HG03060 (cell line): Measurements from ENCODE around the gene CHD6.

Experiments
- ATAC-seq: cut with Tn5 transposase; IDR thresholded peaks from one replicate; pipeline ENCODE4 v1.9.1; 2021; ENCODE audit warnings: low read depth, moderate number of reproducible peaks; ENCODE audit not compliant: unreplicated experiment

CHD6 gene

GRCh38 chr20:41509316-41510200, 108.6 kb downstream of the CHD6 start:
- no peak for ATAC-seq

DNA sequence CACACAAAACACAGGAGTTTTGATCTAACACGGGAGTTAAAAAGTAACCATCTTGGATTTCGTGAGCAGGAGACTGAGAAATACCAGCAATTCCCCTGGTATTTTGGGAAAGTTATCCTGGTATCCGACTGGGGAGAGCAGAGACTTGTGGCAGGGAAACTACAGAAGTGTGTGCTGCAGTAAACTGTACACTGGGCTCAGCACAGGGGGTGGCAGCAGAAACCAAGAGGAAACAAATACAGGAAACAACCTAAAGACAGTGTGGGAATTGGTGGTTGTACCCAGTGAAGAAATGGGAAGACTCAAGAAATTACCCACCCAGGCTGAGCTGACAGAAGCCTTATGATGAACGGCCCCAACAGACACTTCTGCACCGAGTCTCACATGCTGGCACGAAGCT, 109.8 kb downstream of the CHD6 start:
- ATAC-seq, result no peak

GRCh38 chr20:41507851-41508250, 110.3 kb downstream of the CHD6 start:
- ATAC-seq, result no peak

DNA sequence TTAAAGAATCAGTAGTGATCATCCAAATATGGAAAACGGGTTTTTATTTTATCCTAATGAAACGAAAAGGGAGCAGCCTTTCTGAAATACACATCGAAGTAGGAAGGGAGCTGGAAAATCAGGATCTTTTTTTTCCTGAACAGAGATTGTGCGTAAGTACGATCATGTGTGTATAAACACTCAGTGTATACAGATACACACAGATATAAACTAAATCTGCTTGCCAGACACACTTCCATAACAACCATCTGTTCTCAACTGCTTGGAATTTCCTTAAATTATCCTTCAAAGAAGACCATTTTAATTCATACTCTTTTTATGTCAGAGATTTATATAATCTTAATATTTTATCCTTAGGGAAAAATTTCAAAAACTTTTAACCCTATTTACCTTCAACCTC, 110.7 kb downstream of the CHD6 start:
- ATAC-seq, result no peak

DNA sequence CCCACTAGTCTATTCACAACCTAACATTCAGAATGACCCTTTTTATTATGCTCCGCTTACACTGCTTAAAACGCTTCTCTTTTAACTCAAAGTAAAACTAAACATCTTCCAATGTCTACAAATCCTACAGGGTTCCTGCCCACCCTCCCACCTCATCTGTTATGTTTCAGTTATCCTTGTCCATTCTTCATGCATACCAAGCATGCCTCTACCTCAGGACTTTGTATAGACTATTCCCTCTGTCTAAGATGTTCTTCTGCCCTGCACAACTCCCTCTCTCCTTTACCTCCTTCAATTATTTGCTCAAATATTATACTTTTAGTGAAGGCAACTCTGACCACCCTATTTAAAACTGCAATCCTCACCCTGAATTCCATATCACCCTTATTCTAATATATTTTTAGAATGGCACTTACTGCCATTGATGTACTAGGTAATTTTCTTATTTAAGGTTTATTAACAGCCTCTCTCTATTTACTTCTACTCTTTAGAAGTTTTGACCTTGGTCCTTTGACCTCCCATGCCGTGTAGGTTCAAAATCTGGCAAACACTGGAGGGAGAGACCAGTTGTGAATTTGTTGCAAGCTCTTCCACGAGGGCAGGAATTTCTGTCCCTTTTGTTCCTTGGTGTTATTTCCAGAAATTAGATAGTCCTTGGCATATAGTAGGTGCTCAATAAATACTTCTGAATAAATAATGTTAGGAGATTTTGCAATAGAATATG, 111.8 kb downstream of the CHD6 start:
- ATAC-seq, result no peak

DNA sequence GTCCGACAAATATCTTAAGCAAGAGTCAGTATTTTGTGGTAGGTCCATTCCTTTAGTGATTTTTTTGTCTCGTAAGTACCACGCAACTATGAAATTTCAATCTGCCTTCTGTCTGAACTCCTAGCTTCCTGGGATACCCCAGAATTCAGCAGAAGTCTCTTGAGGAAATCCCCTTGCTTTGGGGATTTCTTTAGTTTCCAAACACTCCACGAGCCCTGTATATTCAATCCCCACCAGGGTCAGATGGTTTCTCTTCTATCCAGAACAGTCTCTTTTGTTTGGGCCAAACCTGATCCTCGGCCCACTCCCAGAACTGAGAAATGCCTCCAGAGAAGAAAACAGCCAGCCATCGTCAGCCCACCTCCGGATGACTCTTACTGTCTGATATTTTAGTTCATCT, 113.0 kb downstream of the CHD6 start:
- no peak for ATAC-seq

DNA sequence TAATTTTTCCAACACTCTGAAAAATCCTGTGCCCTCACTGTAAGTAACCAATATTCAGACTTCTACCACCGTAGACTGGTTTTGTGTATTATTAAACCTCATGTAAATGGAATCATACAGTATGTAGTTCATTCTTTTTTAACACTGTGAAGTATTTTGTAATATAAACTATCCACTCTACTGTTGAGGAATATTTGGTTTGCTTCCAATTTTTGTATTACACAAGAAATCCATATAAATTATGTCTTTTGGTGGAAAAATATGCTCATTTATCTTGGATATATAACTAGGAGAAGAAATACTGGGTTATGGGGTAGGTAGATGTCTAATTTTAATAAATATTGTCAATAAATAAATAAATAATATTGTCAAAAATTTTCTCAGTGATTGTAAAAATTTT, 116.8 kb downstream of the CHD6 start:
- ATAC-seq, result no peak

GRCh38 chr20:41499961-41500725, 118.0 kb downstream of the CHD6 start:
- no peak for ATAC-seq

DNA sequence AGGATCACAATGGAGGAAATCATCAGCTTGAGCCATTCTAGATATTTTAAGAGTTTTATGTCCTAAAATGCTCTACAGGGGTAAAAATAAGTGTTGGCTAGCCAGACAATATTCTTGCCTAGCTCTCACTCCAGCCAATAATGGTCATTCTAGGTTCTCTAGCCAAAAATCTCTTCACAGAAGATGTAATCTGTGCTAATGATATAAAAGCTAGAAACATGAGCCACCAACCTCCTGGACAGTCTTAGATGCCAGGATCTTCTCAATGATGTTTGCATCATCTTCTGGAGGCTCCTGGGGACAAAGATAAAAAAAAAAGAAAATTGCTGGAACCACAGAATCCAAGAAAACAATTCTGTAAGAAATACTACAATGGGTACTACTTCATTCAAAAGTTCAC, 119.1 kb downstream of the CHD6 start:
- no peak for ATAC-seq

DNA sequence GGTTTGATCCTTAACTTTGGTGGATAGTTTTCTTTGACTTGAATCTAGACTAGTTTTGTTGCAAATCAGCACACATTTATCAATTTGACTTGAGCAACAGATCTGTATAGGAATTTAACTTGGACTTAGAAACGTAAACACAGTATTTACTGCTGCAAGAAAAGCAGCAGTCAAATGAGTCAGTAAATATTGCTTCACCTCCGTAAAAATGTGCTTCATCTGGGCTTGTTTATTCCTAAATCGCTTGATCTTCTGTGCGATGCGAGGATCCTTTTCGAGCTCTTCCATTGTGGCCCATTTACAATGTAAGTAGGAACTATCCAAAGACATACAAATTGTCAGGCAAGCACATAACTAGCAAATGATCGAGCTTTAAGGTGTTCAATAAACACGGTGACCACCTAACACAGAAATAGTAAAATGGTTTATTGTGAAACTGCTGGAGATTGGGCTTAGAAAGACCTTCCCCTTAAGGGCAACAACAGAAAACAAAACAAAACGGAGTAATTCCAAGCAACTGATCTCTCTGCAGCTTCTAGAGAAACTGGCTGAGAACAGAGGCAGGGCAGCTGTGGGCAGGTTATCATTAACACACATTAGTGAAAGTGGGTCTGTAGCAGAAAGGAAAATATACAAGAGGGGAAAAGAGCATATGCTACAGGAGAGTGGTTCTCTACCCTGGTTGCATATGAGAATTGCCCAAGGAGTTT, 120.8 kb downstream of the CHD6 start:
- ATAC-seq, result no peak

DNA sequence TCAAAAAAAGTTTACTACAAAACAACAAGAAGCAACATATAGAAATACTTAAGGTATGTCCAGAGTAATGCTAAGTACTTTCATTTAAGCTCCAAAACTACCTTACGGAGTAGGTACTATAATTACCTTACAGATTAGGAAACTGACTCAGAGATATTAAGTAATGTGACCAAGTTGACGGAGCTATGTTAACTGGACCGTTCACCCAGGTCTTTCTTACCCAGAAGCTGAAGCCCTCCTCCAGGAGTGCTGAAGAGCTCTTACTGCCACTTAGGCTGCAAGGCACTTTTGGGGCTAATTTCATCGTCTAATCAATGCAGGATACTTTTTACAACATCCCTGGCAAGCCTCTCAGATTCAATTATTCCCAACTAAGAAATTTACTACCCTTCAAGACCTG, 123.7 kb downstream of the CHD6 start:
- no peak for ATAC-seq

DNA sequence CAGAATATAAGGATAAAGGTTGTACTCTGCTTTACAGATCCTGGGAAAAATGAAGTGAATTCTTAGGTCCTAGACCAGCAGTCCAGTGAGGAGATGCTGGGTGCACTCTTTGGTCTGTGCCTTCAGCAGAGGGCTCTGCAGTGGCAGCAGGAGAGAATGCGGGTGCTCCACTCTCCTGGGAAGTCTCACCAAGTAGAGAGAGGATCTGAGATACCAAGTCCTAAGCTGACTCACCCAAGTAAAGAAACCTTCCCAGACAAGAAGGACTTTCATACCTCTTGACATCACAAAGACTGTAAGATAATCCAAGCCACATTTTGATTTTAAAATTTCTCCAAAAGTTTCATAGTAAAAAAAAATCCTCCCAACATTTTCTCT, 134.6 kb downstream of the CHD6 start:
- ATAC-seq, result no peak

DNA sequence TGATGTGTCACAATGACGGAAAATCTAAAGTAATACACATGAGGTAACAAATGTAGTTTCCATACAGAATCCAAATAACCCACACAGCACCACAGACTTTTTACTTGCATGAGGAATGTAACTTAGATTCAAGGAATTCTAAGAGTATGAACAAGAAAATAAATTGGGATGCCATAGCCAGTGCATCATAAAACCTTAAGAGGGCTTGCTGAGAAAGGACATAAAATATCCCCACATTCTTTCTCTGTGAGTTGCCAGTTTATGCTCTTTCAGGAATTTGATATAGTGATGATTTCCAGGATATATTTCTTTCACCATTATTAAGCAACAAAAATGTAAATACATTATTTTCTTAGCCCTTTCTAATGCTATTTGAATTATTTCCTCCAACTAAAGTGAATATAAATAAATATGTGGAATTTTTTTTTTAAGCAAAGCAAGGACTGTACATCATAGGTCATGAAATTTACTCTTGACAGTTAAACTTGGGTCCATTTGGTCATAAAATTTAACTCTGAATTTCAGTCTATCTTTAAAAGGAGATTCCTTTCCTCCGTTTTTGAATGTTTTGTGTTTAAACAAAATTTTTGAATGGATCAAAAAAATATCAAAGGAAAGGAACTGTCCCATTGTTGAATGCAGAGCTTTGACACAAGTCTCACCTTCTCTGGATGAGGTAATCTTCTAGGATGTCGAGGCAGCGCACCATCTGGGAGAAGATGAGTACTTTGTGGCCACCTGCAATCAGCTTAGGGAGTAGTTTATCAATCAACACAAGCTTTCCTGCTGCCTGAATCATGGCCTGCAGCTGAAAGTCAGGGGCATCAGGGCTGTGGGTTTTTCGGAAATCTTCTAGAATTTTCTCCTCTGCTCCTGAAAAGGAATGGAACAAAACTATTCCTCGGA, 135.3 kb downstream of the CHD6 start:
- no peak for ATAC-seq

- ATAC-seq, result no peak
These were observed 138.0 kb downstream of the CHD6 start for GRCh38 chr20:41480054-41480770.

DNA sequence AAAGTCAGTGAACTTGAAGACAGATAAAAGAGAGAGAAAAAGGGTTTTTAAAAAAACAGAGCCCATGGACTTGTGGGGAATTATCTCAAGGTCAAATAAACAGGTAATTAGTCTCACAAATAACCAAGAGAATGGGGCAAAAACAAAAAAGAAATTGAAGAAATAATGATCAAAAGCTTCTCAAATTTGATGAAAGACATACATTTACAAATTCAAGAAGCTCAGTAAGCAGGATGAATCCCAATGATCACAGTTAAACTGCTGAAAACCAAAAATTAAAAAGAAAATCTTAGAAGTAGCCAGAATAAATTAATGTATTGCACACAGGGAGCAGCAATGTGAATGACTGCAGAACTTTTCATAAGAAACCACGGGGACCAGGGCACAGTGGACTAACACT, 139.1 kb downstream of the CHD6 start:
- ATAC-seq, result no peak

GRCh38 chr20:41478026-41478425, 140.2 kb downstream of the CHD6 start:
- ATAC-seq, result no peak

DNA sequence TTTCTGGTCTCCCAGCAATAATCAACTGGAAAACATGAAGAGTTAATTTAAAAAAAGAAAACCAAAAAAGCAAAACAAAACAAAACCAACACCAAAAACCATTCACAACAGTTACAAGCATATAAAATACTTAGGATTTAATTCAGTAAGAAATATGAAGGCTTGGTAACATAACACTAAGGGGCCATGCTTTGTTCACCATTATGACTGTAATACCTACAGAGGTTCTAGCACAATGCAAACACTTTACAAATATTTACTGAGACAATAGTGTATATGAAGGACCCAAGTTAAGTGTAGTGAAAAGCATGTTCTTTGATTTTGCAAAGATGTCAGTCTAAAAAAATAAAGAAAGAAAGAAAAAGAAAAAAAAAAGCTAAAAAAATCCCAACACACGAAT, 141.7 kb downstream of the CHD6 start:
- ATAC-seq, result no peak

DNA sequence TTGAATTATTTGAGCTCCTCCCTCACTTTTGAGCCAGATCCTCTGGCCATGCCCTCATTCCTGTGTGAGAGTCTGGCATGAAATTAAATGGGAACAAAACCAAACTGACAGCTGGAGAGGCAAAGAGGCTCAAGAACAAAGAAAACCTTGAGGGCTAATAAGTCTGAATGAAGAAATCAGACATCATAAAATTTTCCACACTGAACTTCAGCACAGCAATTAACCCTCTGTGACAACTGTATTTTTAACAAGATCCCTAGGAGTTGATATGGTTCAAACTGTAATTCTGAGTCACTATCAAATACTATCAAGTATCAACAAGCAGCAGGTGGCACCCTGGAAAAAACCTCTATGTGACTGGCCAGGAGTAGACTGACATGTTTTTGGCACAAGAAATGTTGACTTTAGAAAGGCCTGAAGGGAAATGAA, 142.2 kb downstream of the CHD6 start:
- no peak for ATAC-seq

- no peak for ATAC-seq
These were observed 142.7 kb downstream of the CHD6 start for GRCh38 chr20:41475503-41475902.
